ENCODE data around the gene DIRAS3.

Gene DIRAS3

DNA sequence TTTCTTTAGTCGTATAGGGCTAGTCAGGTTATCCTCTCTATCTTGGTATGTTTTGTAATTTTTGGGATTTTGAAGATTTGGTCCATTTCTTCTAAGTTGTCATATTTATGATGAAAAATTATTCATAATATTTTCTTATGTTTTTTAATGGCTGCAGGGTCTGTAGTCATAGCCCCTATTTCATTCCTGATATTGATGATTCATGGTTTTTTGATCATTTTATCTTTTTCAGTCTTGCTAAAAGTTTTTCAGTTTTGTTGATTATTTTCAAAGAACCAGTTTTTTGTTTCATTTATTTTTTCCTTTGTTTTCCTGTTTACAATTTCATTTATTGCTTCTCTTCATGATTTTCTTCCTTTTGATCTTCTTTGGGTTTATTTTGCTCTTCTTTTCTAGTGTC is 50.2 kb downstream of the DIRAS3 start:
- DNase-seq (ENCODE audit: insufficient read length, low spot score) (no peak), FAIRE-seq (no peak)
- TF ChIP-seq POLR2AphosphoS5 (IDR thresholded peaks at IDR 0.05; ENCODE audit: low read depth, low read length) (no peak), POU2F2 (IDR thresholded peaks at IDR 0.05; ENCODE audit: low read depth, low read length) (no peak)

DNA sequence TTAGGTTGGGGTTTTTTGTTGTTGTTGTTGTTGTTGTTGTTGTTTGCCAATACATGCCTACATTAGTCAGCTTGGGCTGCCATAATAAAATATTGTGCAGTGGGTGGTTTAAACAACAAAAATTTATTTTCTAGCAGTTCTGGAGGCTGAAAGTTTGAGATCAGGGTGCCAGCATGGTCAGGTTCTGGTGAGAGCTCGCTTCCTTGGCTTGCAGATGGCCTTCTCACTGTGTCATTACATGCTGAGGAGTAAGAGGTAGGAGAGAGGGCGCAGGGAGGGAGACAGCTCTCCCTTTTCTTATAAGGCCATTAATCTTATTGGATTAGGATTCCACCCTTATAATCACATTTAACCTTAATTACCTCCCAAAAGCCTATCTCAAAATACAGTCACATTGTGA is 52.7 kb downstream of the DIRAS3 start:
- no peak for FAIRE-seq
- DNase-seq (ENCODE audit: insufficient read length, low spot score) = no peak
- TF ChIP-seq POLR2A (IDR thresholded peaks at IDR 0.05; ENCODE audit: low read depth, low read length) (no peak), POU2F2 (IDR thresholded peaks at IDR 0.05; ENCODE audit: low read depth, low read length) (no peak), PAX5 (IDR thresholded peaks at IDR 0.05; ENCODE audit: insufficient read depth, low read length, severe bottlenecking) (no peak), TAF1 (IDR thresholded peaks at IDR 0.05; ENCODE audit: low read depth, low read length) (no peak), SPI1 (IDR thresholded peaks at IDR 0.05; ENCODE audit: low read depth, low read length) (no peak), POLR2AphosphoS5 (IDR thresholded peaks at IDR 0.05; ENCODE audit: low read depth, low read length) (no peak)
